Liver (tissue), 3 donors: Measurements from ENCODE around the gene PARD3B.

ENCODE experiments used
- GABPA ChIP-seq, 2 donors: IDR thresholded peaks in 1 of 2; conservative IDR thresholded peaks in 1 of 2; 2 replicates each; pipeline ENCODE4 v1.6.1; 2016; ENCODE audit warnings: antibody characterized with exemption in 2 of 2, mild to moderate bottlenecking in 1 of 2, moderate library complexity in 1 of 2
- HNF4A ChIP-seq, 2 donors: conservative IDR thresholded peaks; 2 replicates each; pipeline ENCODE4 v1.6.1; 2016; ENCODE audit warnings: antibody characterized with exemption in 2 of 2, mild to moderate bottlenecking in 2 of 2
- HNF4G ChIP-seq: IDR thresholded peaks from 2 replicates; pipeline ENCODE4 v1.6.1; 2016; ENCODE audit warnings: antibody characterized with exemption
- NR2F2 ChIP-seq: IDR thresholded peaks from 2 replicates; pipeline ENCODE4 v1.6.1; 2016; ENCODE audit warnings: antibody characterized with exemption
- RAD21 ChIP-seq, 2 donors: IDR thresholded peaks; 2 replicates each; pipeline ENCODE4 v1.6.1; 2016; ENCODE audit warnings: antibody characterized with exemption in 2 of 2, mild to moderate bottlenecking in 2 of 2
- SP1 ChIP-seq: IDR thresholded peaks from 2 replicates; pipeline ENCODE4 v1.6.1; 2018; ENCODE audit warnings: antibody characterized with exemption, mild to moderate bottlenecking
- TAF1 ChIP-seq: conservative IDR thresholded peaks from 2 replicates; pipeline ENCODE4 v1.6.1; 2016; ENCODE audit warnings: antibody characterized with exemption, mild to moderate bottlenecking
- TF ChIP-seq, protein P1 (sequence below): fragments of 150-350 bp; IDR thresholded peaks from 2 replicates; pipeline ENCODE4 v1.5.1; 2017; ENCODE audit warnings: improper control_type of control experiment, low read depth, low read length; ENCODE audit not compliant: missing input control
- TF ChIP-seq, protein P2 (sequence below): IDR thresholded peaks from 2 replicates; pipeline ENCODE4 v1.6.1; 2016; ENCODE audit warnings: antibody characterized with exemption, mild to moderate bottlenecking
- TF ChIP-seq, protein P3 (sequence below): IDR thresholded peaks from 2 replicates; pipeline ENCODE4 v1.6.1; 2016; ENCODE audit warnings: antibody characterized with exemption
- TF ChIP-seq, protein P4 (sequence below): IDR thresholded peaks from 2 replicates; pipeline ENCODE4 v1.6.1; 2016; ENCODE audit warnings: antibody characterized with exemption
- donor health status: healthy.
- donor health status: healthy.

DNA sequence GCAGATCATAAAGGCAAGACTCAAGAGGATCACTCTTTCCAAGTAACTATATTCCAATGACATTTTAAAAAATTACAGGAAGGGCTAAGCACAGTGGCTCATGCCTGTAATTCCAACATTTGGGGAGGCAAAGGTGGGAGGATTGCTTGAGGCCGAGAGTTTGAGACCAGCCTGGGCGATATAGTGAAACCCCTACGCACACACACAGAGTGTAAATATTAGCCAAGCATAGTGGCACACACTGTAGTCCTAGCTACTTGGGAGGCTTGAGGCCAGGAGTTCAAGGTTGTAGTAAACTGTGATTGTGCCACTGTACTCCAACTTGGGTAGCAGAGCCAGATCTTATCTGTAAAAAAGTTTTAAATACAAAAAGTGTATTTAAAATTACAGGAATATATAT lies 686.8 kb downstream of the PARD3B start:
- TF ChIP-seq, protein P1, sequence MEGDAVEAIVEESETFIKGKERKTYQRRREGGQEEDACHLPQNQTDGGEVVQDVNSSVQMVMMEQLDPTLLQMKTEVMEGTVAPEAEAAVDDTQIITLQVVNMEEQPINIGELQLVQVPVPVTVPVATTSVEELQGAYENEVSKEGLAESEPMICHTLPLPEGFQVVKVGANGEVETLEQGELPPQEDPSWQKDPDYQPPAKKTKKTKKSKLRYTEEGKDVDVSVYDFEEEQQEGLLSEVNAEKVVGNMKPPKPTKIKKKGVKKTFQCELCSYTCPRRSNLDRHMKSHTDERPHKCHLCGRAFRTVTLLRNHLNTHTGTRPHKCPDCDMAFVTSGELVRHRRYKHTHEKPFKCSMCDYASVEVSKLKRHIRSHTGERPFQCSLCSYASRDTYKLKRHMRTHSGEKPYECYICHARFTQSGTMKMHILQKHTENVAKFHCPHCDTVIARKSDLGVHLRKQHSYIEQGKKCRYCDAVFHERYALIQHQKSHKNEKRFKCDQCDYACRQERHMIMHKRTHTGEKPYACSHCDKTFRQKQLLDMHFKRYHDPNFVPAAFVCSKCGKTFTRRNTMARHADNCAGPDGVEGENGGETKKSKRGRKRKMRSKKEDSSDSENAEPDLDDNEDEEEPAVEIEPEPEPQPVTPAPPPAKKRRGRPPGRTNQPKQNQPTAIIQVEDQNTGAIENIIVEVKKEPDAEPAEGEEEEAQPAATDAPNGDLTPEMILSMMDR: no peak
- TF ChIP-seq TAF1: no peak
- no peak for TF ChIP-seq GABPA (IDR thresholded peaks at IDR 0.05 in 1 of 2, conservative IDR thresholded peaks at IDR 0.05 in 1 of 2)
- TF ChIP-seq NR2F2: no peak
- TF ChIP-seq, protein P2, sequence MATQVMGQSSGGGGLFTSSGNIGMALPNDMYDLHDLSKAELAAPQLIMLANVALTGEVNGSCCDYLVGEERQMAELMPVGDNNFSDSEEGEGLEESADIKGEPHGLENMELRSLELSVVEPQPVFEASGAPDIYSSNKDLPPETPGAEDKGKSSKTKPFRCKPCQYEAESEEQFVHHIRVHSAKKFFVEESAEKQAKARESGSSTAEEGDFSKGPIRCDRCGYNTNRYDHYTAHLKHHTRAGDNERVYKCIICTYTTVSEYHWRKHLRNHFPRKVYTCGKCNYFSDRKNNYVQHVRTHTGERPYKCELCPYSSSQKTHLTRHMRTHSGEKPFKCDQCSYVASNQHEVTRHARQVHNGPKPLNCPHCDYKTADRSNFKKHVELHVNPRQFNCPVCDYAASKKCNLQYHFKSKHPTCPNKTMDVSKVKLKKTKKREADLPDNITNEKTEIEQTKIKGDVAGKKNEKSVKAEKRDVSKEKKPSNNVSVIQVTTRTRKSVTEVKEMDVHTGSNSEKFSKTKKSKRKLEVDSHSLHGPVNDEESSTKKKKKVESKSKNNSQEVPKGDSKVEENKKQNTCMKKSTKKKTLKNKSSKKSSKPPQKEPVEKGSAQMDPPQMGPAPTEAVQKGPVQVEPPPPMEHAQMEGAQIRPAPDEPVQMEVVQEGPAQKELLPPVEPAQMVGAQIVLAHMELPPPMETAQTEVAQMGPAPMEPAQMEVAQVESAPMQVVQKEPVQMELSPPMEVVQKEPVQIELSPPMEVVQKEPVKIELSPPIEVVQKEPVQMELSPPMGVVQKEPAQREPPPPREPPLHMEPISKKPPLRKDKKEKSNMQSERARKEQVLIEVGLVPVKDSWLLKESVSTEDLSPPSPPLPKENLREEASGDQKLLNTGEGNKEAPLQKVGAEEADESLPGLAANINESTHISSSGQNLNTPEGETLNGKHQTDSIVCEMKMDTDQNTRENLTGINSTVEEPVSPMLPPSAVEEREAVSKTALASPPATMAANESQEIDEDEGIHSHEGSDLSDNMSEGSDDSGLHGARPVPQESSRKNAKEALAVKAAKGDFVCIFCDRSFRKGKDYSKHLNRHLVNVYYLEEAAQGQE: no peak
- TF ChIP-seq, protein P3, sequence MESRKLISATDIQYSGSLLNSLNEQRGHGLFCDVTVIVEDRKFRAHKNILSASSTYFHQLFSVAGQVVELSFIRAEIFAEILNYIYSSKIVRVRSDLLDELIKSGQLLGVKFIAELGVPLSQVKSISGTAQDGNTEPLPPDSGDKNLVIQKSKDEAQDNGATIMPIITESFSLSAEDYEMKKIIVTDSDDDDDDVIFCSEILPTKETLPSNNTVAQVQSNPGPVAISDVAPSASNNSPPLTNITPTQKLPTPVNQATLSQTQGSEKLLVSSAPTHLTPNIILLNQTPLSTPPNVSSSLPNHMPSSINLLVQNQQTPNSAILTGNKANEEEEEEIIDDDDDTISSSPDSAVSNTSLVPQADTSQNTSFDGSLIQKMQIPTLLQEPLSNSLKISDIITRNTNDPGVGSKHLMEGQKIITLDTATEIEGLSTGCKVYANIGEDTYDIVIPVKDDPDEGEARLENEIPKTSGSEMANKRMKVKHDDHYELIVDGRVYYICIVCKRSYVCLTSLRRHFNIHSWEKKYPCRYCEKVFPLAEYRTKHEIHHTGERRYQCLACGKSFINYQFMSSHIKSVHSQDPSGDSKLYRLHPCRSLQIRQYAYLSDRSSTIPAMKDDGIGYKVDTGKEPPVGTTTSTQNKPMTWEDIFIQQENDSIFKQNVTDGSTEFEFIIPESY: no peak
- no peak for TF ChIP-seq HNF4G
- no peak for TF ChIP-seq HNF4A (conservative IDR thresholded peaks at IDR 0.05)
- TF ChIP-seq SP1: no peak
- TF ChIP-seq, protein P4, sequence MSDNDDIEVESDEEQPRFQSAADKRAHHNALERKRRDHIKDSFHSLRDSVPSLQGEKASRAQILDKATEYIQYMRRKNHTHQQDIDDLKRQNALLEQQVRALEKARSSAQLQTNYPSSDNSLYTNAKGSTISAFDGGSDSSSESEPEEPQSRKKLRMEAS: no peak
- TF ChIP-seq RAD21 (IDR thresholded peaks at IDR 0.05): no peak
